Raji (cell line): Measurements from ENCODE around the gene INHBB.

ENCODE experiments used
- POLR2A ChIP-seq: IDR thresholded peaks from 2 replicates; pipeline ENCODE4 v1.6.1; 2011; ENCODE audit warnings: low read depth, low read length, control low read depth; ENCODE audit not compliant: insufficient read depth

Gene INHBB

DNA sequence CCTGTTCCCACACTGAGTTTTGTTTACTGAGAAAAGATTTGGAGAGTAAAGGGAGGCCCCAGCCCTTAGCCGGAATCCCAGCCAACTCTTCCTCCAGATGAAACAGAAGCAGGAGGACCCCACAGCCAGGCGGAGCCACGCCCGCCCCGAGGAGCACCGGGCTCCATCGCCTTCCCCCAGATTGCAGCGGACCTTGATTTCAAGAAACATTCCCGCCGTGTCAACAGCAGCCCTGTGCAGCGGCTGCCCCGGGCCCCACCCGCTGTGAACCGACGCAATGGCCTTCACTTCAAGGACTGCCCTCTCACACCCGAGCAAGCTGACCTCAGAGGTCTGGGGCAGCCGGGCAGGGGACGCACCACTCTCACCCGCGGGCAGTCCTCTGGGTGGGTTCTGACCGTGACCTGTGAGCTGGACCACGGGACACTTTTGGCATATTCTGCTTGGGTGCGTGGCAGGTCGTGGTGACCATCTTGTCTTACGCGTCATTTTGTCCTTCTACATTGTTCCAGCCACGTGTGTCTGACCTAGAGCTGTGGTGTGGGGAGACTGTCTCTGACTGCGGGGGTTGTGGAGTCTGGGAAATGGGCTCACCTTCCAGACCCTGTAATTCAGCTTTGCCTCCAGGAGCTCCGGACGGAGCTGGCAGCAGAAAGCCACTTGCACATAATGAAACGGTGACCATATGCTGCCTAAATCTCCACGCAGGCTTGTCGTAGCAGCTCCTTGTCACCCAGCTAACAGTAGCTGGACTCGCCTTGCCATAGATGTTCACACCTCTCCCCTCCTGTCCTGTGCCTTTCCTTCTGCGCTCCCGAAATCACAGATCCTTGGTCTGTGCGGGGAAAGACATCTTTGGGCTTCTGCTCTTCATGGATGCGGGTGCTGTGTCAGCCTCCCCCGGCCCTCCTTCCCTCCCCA lies 32.0 kb upstream of the INHBB start:
- TF ChIP-seq POLR2A: no peak

DNA sequence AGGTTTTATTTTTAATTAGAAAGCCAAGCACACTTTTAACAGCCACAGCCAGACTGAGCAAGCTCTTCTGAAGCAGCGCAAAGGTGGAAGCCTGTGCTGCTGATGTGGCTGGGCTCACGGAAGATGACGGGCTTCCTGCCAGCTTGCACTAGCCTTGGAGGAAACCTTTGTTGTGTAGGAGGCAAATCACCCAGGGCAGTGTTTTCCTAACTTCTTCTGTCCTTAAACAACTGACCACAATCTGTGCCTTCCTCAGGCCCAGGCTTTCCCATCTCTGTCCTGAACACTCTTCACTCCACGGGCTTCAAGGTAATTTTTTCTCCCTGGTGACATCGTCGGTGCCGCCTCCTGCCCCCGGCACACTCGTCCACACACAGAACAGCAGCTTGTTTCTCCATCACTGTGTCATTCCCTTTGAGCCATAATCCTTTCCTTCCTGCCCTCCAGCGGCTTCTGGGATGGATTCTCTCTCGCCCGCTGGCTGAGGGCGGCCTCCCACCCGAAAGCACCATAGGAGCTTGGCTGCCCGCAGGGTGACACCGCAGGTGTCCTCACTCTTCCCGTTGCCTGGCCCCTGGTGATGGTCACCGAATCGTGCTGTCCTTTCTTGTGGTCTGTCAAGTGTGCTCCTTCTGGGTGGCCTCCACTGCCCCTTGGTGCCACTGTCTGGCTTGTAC lies 31.1 kb upstream of the INHBB start:
- no peak for TF ChIP-seq POLR2A

DNA sequence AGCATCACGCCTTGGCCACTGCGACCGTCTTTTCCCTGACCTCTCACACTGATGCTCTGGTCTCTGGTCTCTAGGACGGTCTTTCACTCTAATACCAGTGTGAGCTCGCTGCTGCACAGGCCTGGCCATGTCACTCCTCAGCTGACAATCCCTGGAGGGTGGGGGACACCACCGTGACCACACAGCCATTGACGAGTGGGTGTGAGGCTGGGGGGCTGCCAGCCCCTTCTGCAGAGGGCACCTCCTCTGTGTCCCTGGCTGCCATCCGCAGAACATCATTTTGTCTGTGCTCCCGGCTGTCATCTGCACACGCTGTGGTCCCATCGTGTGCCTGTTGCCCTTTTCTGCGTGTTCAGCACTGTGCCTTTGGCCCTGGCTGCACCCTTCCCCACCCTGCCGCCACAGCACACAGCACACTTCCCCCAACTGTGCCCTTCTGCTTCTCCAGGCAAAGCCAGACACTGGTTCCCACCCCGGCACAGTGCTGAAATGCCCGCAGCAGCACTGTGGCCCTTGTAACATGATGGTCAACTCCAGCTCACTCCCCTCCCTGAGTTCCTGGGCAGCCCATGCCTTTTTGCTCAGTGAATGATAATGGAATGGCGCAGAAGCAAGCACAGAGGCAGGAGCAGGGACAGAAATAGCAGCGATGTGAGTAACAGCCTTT lies 30.4 kb upstream of the INHBB start:
- TF ChIP-seq POLR2A: no peak

DNA sequence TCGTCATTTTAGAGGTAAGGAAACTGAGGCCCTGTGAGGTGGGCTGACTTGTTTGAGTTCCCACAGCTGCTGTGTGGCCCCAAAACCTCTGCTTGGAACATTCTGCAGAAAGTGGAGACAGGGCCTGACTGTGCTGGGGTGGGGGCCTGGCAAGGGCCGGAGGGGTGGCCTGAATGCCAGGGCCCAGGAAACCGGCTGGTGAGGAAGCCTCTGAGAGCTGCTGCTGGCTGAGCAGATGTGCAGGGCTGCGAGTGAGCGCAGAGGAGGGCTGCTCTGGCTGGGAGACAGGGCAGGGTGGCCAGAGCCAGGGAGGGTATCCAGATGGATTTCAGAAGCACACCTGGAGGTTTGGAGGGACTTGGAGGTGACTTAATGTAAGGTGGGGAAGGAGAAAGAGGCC lies 29.9 kb upstream of the INHBB start:
- TF ChIP-seq POLR2A: no peak

DNA sequence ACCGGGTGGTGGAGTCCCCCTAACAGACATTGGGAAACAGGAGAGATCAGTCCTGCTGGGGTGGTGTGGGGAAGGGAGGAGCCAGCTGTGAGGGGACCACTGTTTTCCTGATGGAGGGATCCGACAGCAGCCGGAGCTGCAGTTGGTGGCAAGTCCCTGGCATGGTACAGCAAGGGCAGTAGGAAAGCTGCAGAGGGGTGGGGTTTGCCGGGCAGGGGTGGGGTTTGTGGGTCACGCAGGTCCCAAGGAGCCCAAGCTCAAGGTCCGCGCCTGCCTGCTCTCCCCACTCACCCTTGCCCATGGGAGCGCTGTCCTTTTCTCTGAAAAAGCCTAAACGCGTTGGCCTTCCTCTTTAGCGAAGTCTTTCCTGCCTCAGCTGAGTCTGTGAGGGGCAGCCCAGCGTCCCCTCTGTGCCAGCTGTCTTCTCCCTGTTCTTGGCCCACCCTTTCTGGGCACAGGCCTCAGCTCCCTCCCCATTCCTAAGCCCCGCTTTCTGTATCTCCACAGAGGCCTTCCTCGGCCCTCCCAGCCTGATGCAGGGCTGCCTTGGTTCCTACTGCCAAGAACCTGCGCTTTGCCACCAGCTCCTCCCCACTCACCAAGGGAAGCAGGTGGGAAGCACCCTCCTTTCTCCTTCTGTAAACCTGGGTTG lies 29.3 kb upstream of the INHBB start:
- no peak for TF ChIP-seq POLR2A

DNA sequence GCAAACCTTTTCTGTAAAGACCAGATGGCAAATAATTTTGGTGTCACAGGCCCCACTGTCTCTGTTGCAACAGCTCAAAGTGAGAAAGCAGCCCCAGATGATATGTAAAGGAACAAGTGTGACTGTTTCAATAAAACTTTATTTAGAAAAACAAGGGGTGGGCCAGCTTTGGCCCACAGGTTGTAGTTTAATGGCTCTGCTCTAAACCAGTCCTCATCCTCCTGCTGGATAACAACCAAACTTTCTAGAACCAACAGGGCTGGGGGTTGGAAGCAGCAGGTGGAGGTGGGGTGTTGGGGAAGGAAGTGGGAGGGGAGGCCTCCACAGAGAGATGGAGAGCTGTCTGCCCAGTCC lies 28.8 kb upstream of the INHBB start:
- no peak for TF ChIP-seq POLR2A

DNA sequence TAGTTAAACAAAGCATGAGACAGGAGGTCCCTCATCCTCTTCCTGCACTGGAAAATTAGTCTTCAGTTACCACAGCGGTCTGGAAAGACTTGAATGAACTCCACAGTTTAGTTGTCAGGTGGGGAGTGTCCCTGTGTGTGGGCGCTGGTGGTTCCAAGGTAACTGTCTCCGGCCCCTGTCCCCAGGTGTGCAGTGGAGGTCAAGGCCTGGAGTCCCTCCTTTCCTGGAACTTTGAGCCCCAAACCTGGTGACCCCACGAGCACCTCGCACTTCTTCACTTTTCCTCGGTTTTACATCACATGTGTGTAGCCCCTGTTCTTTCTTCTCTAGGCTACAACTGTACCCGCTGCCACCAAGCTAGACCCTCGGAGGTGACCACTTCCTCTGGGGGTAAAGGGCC lies 28.0 kb upstream of the INHBB start:
- no peak for TF ChIP-seq POLR2A

DNA sequence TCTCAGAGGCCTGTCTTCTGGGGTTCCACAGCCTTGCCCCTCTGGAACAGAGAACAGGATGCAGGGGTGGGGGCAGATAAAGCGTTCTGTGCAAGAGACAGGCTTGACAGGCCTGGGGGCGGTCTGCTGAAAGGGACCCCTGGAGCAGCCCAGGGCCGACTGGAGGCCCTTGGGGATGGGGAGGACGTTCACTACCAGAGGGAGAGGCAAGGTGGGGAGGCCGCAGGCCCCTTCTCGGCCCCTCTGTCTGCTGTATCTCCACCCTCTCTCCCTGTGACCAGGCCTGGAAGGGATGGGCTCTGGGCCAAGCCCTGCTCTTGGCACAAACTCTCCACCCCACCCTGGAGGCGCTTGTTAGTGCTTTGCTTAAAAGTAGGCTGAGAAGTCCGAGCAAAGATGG lies 27.3 kb upstream of the INHBB start:
- TF ChIP-seq POLR2A: no peak

DNA sequence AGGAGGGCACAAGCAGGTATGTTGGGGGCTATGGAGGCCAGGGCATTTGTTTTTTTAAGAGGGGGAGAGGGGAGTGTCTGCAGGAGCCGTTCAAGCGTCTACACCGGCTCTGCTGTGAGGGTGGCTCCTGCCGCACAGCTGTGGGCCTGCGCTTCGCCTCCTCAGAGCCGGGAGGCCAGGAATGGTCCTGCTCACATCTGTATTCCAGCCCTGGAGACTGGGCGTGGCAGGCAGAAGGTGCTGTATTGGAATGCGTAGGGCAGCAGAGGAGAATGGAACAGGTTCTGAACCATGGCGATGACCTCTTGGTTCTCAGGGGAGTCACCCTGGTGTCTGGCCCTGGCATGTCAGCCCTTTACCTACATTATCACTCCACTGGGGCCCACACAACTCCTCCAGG lies 26.8 kb upstream of the INHBB start:
- no peak for TF ChIP-seq POLR2A

DNA sequence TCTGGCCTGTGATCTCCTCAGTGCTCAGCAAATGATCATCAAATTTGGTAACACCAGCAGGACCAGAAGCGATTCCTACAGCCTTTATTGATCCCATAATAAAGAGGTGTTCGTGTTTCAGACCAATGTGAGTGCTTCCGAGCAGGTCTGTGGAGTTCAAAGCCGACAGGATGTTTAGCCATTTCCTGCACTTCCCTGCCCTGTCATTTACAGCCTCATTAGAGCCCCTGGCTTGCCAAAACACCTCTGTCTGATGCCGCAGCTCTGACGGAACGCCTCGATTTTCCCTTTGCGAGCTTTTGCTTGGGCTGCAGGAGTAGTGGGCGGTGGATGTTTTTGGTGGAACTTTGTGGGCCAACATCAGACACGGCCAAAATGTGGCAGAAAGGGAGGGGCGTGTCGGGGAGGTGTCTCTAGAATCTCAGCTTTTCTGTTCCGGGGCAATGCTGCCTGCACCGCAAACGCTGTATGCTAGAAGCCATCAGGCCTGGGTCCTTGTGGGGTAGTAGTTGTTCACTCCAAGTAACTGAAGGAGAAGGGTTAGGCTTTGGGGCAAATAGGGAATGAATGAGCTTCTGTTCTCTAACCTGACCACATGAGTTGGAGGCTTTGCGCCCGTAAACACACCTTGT lies 26.1 kb upstream of the INHBB start:
- TF ChIP-seq POLR2A: no peak

DNA sequence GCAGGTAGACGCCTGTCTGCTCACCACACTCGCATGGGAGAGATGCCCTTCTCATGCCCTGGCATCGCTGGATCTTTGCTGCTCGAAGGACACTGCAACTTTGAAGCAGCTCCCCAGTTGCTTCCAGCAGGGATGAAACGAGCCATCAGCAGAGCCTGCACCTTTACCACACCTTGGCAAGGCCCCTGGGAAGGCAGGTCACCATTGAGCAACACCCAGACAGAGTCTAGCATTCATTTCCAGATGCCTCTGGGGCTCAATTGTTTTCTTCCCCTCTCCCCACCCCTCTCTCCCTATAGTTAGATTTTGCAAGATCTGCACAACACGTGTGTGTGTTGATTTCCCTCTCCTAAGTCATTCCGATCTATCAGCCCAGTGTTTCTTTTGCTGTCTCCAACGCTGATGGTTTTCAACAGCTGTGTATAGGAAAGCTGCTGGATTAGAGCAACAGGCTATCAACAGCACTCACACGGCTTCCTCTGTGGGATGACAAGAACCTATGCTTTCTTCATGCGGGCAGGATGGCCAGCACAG lies 25.6 kb upstream of the INHBB start:
- TF ChIP-seq POLR2A: no peak

DNA sequence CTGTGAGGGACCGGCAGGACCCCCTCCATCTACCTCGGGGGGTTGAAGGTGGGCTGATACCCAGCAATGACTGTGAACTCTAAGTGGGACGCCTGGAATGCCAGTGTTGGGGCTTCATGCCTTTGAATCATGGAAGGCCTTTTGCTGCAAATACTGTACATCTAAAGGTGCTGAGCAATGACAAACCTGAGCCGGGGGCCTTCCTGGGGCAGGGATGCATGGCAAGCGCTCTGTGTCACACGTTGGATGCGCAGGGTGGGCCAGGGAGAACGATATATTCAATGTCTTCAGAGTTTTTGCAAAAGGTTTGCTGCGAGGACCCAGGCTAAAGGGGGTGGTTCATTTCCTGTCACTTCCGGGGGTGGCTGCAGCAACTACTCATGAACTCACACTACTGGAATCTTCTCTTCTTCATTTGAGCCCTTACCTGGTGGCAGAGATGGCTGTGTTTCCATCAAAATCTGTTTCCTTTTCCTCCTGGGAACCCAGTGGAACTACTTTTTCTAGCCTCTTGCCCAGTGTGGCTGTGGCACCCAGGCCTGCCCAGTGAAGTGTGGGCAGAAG lies 24.1 kb upstream of the INHBB start:
- TF ChIP-seq POLR2A: no peak

DNA sequence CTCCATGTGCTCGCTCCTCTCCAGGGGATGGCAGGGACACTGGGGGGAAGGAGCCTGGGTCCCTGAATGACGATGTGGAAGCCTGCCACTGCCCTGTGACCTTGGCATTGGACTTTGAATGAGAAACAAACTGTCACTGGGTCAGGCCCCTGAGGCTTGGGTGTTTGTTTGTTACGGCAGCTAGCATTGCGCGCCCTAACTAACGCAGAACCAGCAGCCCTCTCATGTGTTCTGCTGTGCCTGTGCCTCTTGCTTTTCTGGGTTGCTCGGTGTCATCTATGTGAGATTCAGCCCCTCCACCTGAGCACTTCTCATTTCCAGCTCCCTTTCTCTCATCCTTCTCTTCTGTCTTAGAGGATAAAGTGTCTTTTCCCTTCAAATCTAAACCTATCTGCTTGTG lies 23.6 kb upstream of the INHBB start:
- no peak for TF ChIP-seq POLR2A

DNA sequence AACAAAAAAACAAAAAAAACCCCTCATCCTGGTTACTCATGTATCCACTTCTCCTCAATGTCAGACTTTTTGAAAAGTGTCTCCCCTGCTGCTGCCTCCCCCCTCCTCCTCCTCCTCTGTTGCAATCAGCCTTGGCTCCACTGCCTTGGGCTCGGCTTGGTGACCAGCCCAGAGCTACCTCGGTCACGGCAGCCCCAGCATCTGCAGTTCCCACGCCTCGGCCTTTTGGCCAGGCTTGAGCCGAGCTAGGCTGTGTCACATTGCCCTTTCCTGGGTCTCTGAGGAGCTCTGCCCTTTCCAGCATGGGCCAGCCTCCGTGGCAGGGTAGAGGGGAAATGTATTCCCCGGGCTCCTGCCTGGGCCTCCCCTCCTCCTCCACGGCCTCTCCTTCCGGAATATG lies 22.7 kb upstream of the INHBB start:
- TF ChIP-seq POLR2A: no peak
